ENCODE results near the gene CLRN3. TPM values are rescaled to one million over a fixed set of nuclear protein-coding genes. Genes with fewer than 3 reads are reported as not detected.

The CLRN3 gene
- total and polyA plus RNA-seq, 2 donors (not counting 1 experiment from before 2014, with no cell fraction given): not detected

DNA sequence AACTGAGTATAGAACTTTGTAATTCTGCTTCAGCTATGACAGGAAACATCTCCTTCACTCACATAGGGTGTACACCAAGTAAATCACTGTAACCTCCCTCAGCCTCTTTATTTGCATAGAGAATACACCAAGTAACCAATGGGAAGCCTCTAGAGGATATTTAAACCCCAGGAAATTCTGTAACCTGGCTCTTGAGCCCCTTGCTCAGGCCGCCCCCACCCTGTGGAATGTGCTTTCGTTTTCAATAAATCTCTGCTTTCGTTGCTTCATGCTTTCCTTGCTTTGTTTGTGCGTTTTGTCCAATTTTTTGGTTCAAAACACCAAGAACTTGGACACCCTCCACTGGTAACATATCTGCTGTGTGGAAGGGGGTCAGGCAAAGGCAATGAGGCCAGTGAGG, 60.2 kb downstream of the CLRN3 start:
- Histone ChIP-seq H3K4me3 (ENCODE audit: control extremely low read depth in 1 of 5, extremely low read depth in 1 of 5, insufficient read depth in 1 of 5, low read depth in 2 of 5, low read length in 4 of 5) (no peak overlapping the region), H4K20me1 (ENCODE audit: control insufficient read depth, insufficient read depth, low read length, poor library complexity, severe bottlenecking) (no peaks in the 10 kb centered on the region), H2AFZ (ENCODE audit: insufficient read depth, low read depth, low read length, poor library complexity, severe bottlenecking) (no peak overlapping the region), H3K9me3 (ENCODE audit: control extremely low read depth in 1 of 3, control insufficient read depth in 2 of 3, insufficient read depth in 1 of 3, low read length in 2 of 3) (no peaks in the 10 kb centered on the region), H3K9ac (ENCODE audit: low read length) (no peak overlapping the region), H3K79me2 (ENCODE audit: control insufficient read depth, insufficient read depth, low read length) (no peaks in the 10 kb centered on the region), H3K27ac (ENCODE audit: low read length in 2 of 2) (no peak overlapping the region), H3K36me3 (replicated peaks in 1 of 2; ENCODE audit: control extremely low read depth in 1 of 2, control insufficient read depth in 1 of 2, extremely low read depth in 1 of 2, insufficient read depth in 2 of 2, low read length in 1 of 2) (no peaks in the 10 kb centered on the region), H3K27me3 (replicated peaks in 1 of 4; ENCODE audit: control extremely low read depth in 1 of 4, control insufficient read depth in 3 of 4, insufficient read depth in 4 of 4, low read length in 3 of 4) (no peaks in the 10 kb centered on the region), H3K4me2 (replicated peaks; ENCODE audit: low read depth, low read length, poor library complexity, severe bottlenecking) (no peak overlapping the region), H3K4me1 (ENCODE audit: control insufficient read depth in 2 of 2, insufficient read depth in 2 of 2, low read length in 2 of 2) (no peaks in the 10 kb centered on the region)
- intact Hi-C loops (cut with micrococcal nuclease): no loop called here
- DNase-seq (no peak), ATAC-seq (ENCODE audit: low read depth) (no peak)
- Mint-ChIP-seq H3K27me3 (peaks cover 31% of the 10 kb centered on the region), H3K4me1 (no peaks in the 10 kb centered on the region), H3K4me3 (no peak overlapping the region), H3K9me3 (ENCODE audit: insufficient read depth) (no peaks in the 10 kb centered on the region), H3K27ac (no peak overlapping the region)
- ChIA-PET POLR2A (no interaction called here), CTCF (no interaction called here)
- 85% methylated on average over 3 of the region's 4 CpGs for WGBS (ENCODE audit: insufficient coverage)
- TF ChIP-seq, protein P1, sequence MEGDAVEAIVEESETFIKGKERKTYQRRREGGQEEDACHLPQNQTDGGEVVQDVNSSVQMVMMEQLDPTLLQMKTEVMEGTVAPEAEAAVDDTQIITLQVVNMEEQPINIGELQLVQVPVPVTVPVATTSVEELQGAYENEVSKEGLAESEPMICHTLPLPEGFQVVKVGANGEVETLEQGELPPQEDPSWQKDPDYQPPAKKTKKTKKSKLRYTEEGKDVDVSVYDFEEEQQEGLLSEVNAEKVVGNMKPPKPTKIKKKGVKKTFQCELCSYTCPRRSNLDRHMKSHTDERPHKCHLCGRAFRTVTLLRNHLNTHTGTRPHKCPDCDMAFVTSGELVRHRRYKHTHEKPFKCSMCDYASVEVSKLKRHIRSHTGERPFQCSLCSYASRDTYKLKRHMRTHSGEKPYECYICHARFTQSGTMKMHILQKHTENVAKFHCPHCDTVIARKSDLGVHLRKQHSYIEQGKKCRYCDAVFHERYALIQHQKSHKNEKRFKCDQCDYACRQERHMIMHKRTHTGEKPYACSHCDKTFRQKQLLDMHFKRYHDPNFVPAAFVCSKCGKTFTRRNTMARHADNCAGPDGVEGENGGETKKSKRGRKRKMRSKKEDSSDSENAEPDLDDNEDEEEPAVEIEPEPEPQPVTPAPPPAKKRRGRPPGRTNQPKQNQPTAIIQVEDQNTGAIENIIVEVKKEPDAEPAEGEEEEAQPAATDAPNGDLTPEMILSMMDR (IDR thresholded peaks at IDR 0.05): no peak

GRCh38 chr10:127830414-127830813, 62.3 kb downstream of the CLRN3 start:
- H4K20me1 ChIP-seq (ENCODE audit: control insufficient read depth, insufficient read depth, low read length, poor library complexity, severe bottlenecking): no peaks in the 10 kb centered on the region
- no peak overlapping the region for H3K9ac ChIP-seq (ENCODE audit: low read length)
- ATAC-seq (ENCODE audit: low read depth): no peak
- TF ChIP-seq, protein P1 (IDR thresholded peaks at IDR 0.05): no peak
- TF ChIP-seq EZH2 (IDR thresholded peaks at IDR 0.05; ENCODE audit: borderline replicate concordance, insufficient read depth, low read depth, low read length, poor library complexity, severe bottlenecking): no peak
- DNase-seq: no peak
- no peak overlapping the region for H3K27ac ChIP-seq (ENCODE audit: low read length in 2 of 2)
- no peaks in the 10 kb centered on the region for H3K4me1 Mint-ChIP-seq
- H3K36me3 ChIP-seq (replicated peaks in 1 of 2; ENCODE audit: control extremely low read depth in 1 of 2, control insufficient read depth in 1 of 2, extremely low read depth in 1 of 2, insufficient read depth in 2 of 2, low read length in 1 of 2): no peaks in the 10 kb centered on the region
- CTCF ChIA-PET: no interaction called here
- no peak overlapping the region for H3K4me3 Mint-ChIP-seq
- POLR2A ChIA-PET: no interaction called here
- no peak overlapping the region for H3K4me3 ChIP-seq (ENCODE audit: control extremely low read depth in 1 of 5, extremely low read depth in 1 of 5, insufficient read depth in 1 of 5, low read depth in 2 of 5, low read length in 4 of 5)
- no peaks in the 10 kb centered on the region for H3K4me1 ChIP-seq (ENCODE audit: control insufficient read depth in 2 of 2, insufficient read depth in 2 of 2, low read length in 2 of 2)
- peaks cover 16% of the 10 kb centered on the region for H3K27me3 Mint-ChIP-seq
- H3K9me3 ChIP-seq (ENCODE audit: control extremely low read depth in 1 of 3, control insufficient read depth in 2 of 3, insufficient read depth in 1 of 3, low read length in 2 of 3): peaks cover 0 to 2% (median 0%) of the 10 kb centered on the region in 3 donors
- H3K4me2 ChIP-seq (replicated peaks; ENCODE audit: low read depth, low read length, poor library complexity, severe bottlenecking): no peak overlapping the region
- H2AFZ ChIP-seq (ENCODE audit: insufficient read depth, low read depth, low read length, poor library complexity, severe bottlenecking): no peak overlapping the region
- intact Hi-C loops (cut with micrococcal nuclease): no loop called here
- WGBS (ENCODE audit: insufficient coverage): 95% methylated on average over 2 of the region's 4 CpGs
- H3K79me2 ChIP-seq (ENCODE audit: control insufficient read depth, insufficient read depth, low read length): no peaks in the 10 kb centered on the region
- no peak overlapping the region for H3K27ac Mint-ChIP-seq
- H3K9me3 Mint-ChIP-seq (ENCODE audit: insufficient read depth): no peaks in the 10 kb centered on the region
- H3K27me3 ChIP-seq (replicated peaks in 1 of 4; ENCODE audit: control extremely low read depth in 1 of 4, control insufficient read depth in 3 of 4, insufficient read depth in 4 of 4, low read length in 3 of 4): no peaks in the 10 kb centered on the region

Other genes starting within 250 kb of the CLRN3 start
- not detected in 2 replicates for gene FOXI2, start 155.8 kb downstream of the CLRN3 start, total RNA-seq
- gene FOXI2, start 155.8 kb downstream of the CLRN3 start, polyA plus RNA-seq: not detected in 2 replicates
- gene PTPRE, start 14.2 kb upstream of the CLRN3 start, total RNA-seq: 31.5 and 32.7 TPM in 2 replicates
- gene PTPRE, start 14.2 kb upstream of the CLRN3 start, polyA plus RNA-seq: 6.6 and 11.9 TPM in 2 replicates
- 0.47 and 0.58 TPM in 2 replicates for gene MKI67, start 233.5 kb upstream of the CLRN3 start, total RNA-seq
- gene MKI67, start 233.5 kb upstream of the CLRN3 start, polyA plus RNA-seq: 0.36 and 0.82 TPM in 2 replicates

Measured in B cell (primary cell).